HepG2 (cell line): ENCODE measurements around the gene MYH7B. TPM values are rescaled to one million over a fixed set of nuclear protein-coding genes. Genes with fewer than 3 reads are reported as not detected.

ENCODE experiments used
- ATAC-seq: fragments of 200-7000 bp; cut with Tn5 transposase; 3 replicates; pipeline ENCODE4 v1.9.1; 2020; ENCODE audit warnings: mild to moderate bottlenecking, moderate library complexity
- BruUV-seq: library from RNA; stranded (reverse); fragments of 400-500 nt; replicated peaks from 2 replicates; lab custom pipeline; 2021; lab: Mats Ljungman, UMichigan
- CTCF ChIA-PET: fragments of 300-600 bp; formaldehyde crosslinking; extraction: SDS; loops from one replicate; lab custom pipeline; 2021; ENCODE audit warnings: low total read pairs, inconsistent platforms, low intra/inter-chr PET ratio; lab: Yijun Ruan, JAX
- POLR2A ChIA-PET: fragments of 350-600 bp; sonication (Branson Sonifier 250); formaldehyde crosslinking; loops from one replicate; lab custom pipeline; 2020; ENCODE audit warnings: antibody characterized with exemption, inconsistent platforms; lab: Yijun Ruan, JAX
- DNase-seq: peaks from one replicate; pipeline ENCODE4 v3.0.0-alpha.2; 2015; ENCODE audit warnings: low spot score
- FAIRE-seq: peaks from 3 replicates; lab custom pipeline; 2011; peaks lifted over from hg19 to GRCh38; lab: Jason Lieb, UNC
- H2AFZ ChIP-seq: one replicate; pipeline ENCODE4 v1.6.1; 2011; ENCODE audit warnings: low read length, inconsistent platforms
- H3K27ac ChIP-seq: fragments of 300-600 bp; 3 replicates; pipeline ENCODE4 v1.8.0; 2011; ENCODE audit warnings: mixed run types, mild to moderate bottlenecking, mixed read lengths, low read length, inconsistent platforms; ENCODE audit not compliant: insufficient read depth; ENCODE audit errors: extremely low read length
- H3K27me3 ChIP-seq, 2 experiments: fragments of 200-600 bp in 1 of 2; 2 replicates in 1 of 2; 3 replicates in 1 of 2; pipeline versions ENCODE4 v1.6.0 to v1.8.0; 2011; ENCODE audit warnings: low read length in 2 of 2, mild to moderate bottlenecking in 2 of 2, moderate library complexity in 2 of 2, inconsistent platforms in 1 of 2; ENCODE audit not compliant: insufficient read depth in 2 of 2, control insufficient read depth in 1 of 2
- H3K36me3 ChIP-seq, 2 experiments: fragments of 200-600 bp in 1 of 2; replicated peaks in 1 of 2; 2 replicates in 1 of 2; 3 replicates in 1 of 2; pipeline versions ENCODE4 v1.5.1 to v1.8.0; 2011; ENCODE audit warnings: low read length in 2 of 2, inconsistent platforms in 1 of 2; ENCODE audit not compliant: insufficient read depth in 2 of 2, control insufficient read depth in 1 of 2
- H3K4me1 ChIP-seq: 2 replicates; pipeline ENCODE4 v1.5.1; 2012; ENCODE audit warnings: low read length, inconsistent platforms; ENCODE audit not compliant: insufficient read depth
- H3K4me2 ChIP-seq: 2 replicates; pipeline ENCODE4 v1.6.0; 2011; ENCODE audit warnings: low read depth, low read length, inconsistent platforms
- H3K4me3 ChIP-seq, 3 experiments: fragments of 200-600 bp in 1 of 3; sonication (generic), shearing (Covaris generic) in 1 of 3; replicated peaks in 1 of 3; 2 replicates each; pipeline ENCODE4 v1.5.1; 2011 to 2016; ENCODE audit warnings: low read length in 3 of 3, inconsistent platforms in 2 of 3, low read depth in 2 of 3, mild to moderate bottlenecking in 2 of 3, control low read depth in 1 of 3, mixed read lengths in 1 of 3; ENCODE audit not compliant: insufficient read depth in 1 of 3
- H3K79me2 ChIP-seq: one replicate; pipeline ENCODE4 v1.6.1; 2011; ENCODE audit warnings: low read length, inconsistent platforms; ENCODE audit not compliant: insufficient read depth
- H3K9ac ChIP-seq: 2 replicates; pipeline ENCODE4 v1.6.0; 2011; ENCODE audit warnings: mild to moderate bottlenecking, low read depth, low read length, inconsistent platforms; ENCODE audit not compliant: insufficient read depth
- H3K9me3 ChIP-seq: 2 replicates; pipeline ENCODE4 v1.5.1; 2012; ENCODE audit warnings: mild to moderate bottlenecking, low read length
- H4K20me1 ChIP-seq: 2 replicates; pipeline ENCODE4 v1.6.0; 2011; ENCODE audit warnings: inconsistent platforms, mild to moderate bottlenecking, low read length, moderate library complexity; ENCODE audit not compliant: insufficient read depth
- CEBPG ChIP-seq: IDR thresholded peaks from 2 replicates; pipeline ENCODE4 v1.6.1; 2016
- ZNF496 ChIP-seq: sonication (generic); formaldehyde crosslinking; IDR thresholded peaks from 2 replicates; pipeline ENCODE4 v1.8.1; 2023; ENCODE audit warnings: mild to moderate bottlenecking, moderate library complexity, missing genetic modification reagents; ENCODE audit not compliant: insufficient replicate concordance
- ZNF605 ChIP-seq: sonication (generic); formaldehyde crosslinking; IDR thresholded peaks from 2 replicates; pipeline ENCODE4 v1.8.0; 2022; ENCODE audit warnings: mild to moderate bottlenecking, missing genetic modification reagents
- ZNF652 ChIP-seq: IDR thresholded peaks from 2 replicates; pipeline ENCODE4 v1.6.1; 2016; ENCODE audit warnings: low read depth, borderline replicate concordance
- ZNF776 ChIP-seq: sonication (generic); formaldehyde crosslinking; IDR thresholded peaks from 2 replicates; pipeline ENCODE4 v1.4.0; 2020; ENCODE audit warnings: mild to moderate bottlenecking, missing genetic modification reagents
- WGBS: methylation state at CpG from one replicate; pipeline ENCODE4 v1.1.6; 2017; ENCODE audit warnings: low lambda C conversion rate; 5-methylcytosine and 5-hydroxymethylcytosine counted together
- in situ Hi-C: cut with HindIII; loops from 2 replicates; pipeline ENCODE4 v1.10.0; 2017; ENCODE audit warnings: low pct_unique_long_range_greater_than_20kb; ENCODE audit not compliant: extremely low pct_ligation_motif_present
- intact Hi-C: fragments of 100-400 bp; cut with micrococcal nuclease; formaldehyde crosslinking; loops from one replicate; pipeline ENCODE4 v1.10.0; 2022; ENCODE audit not compliant: unreplicated experiment
- polyA plus RNA-seq, 8 experiments: library from polyadenylated mRNA; depleted of rRNA in 3 of 8; stranded (reverse) in 7 of 8; unstranded in 1 of 8; fragments of >200 nt; fragmentation: Illumina TruSeq in 4 of 8; extraction: Trizol in 4 of 8; gene quantifications; 2 replicates each; pipeline versions ENCODE4 v1.2.1 to v1.2.3, GENCODE V29; 2011 to 2016; ENCODE audit warnings: low read depth in 4 of 8, missing spikeins in 1 of 8, mixed read lengths in 1 of 8; ENCODE audit not compliant: insufficient read depth in 1 of 8
- total RNA-seq, 5 experiments: library from RNA; depleted of rRNA; stranded (reverse); fragments of >200 nt; fragmentation: Illumina TruSeq; extraction: Trizol; gene quantifications; 2 replicates each; pipeline ENCODE4 v1.2.3, GENCODE V29; 2016; ENCODE audit warnings: low read depth in 1 of 5
- TF ChIP-seq, protein P1 (sequence below): sonication (generic); formaldehyde crosslinking; IDR thresholded peaks from 2 replicates; pipeline ENCODE4 v1.5.1; 2020; ENCODE audit warnings: missing genetic modification reagents, mild to moderate bottlenecking, borderline replicate concordance

Gene MYH7B
- total and polyA plus RNA-seq, 2 of the 13 experiments (the other 11 are each of a cell fraction or from before 2014, with no cell fraction given) = 0.05 to 0.20 TPM

DNA sequence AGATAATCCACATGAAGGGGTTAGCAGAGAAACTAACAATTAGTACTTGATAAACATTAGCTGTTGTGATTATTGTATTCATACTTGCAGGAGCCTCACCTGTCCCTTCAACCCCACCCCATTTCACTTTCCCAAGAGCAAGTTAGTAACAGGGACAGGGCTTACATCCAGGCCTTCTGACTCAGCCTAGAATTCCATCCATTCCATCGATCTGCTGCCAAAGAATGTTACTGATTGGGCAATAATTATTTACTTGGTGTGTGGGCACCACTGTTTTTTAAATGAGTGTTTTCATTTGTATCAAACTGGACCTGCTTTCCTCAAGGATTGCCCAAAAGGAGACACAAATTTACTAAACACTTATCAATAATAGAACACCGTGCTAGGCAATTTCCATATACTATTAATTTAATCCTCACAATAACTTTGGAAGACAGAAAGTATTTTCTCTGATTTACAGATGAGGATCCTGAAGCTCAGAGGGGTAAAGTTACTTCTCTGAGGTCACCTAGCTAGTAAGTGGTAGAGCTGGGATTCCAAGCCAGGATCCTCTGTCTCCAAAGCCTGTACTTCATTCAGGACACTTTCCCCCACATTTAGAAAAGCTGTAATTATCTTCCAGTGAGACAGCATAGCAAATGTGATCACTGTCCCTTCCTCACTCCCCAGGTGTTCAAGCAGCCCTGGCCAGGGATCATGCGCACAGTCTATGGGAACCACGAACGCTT is 32.9 kb upstream of the MYH7B start (continued):
- TF ChIP-seq ZNF605 (CRISPR knock-in tag) (0 out of 2 replicates have a peak, but pooled peaks have one; percentile 5), ZNF496 (CRISPR knock-in tag) (no peak), ZNF652 (CRISPR knock-in tag) (no peak)
- TF ChIP-seq, protein P1, sequence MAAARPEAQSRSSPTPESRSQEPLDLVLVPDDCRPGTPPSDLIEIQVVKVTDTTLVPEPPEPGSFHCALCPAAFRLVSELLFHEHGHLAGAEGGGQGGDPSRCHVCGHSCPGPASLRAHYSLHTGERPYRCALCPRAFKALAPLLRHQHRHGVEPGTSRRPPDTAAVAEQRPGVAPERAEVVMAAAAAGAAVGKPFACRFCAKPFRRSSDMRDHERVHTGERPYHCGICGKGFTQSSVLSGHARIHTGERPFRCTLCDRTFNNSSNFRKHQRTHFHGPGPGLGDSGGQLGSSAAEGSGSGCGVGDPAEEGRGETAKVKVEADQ (CRISPR knock-in tag) = no peak

DNA sequence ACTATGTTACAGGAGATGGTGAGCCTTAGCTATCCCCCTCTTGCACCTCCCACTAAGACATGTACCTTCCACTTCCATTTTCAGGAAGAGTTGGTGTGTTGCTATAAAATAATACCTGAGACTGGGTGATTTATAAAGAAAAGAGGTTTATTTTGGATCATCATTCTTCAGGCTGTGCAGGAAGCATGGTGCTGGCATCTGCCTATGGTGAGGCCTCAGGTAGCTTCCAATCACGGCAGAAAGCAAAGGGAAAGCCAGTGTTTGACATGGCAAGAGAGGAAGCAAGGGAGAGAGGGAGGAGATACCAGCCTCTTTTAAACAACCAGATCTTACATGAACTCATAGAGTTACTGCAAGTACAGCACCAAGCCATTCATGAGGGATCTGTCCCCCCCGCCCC is 32.3 kb upstream of the MYH7B start:
- Histone ChIP-seq H3K9me3 (no peaks in the 10 kb centered on the region; the same call in 1 of the 2 replicates), H3K4me1 (peaks cover 6% of the 10 kb centered on the region; the same call in 1 of the 2 replicates), H3K27me3 (no peaks in the 10 kb centered on the region), H2AFZ (no peak overlapping the region), H3K9ac (no peak overlapping the region), H3K27ac (no peak overlapping the region), H3K79me2 (no peaks in the 10 kb centered on the region), H3K4me2 (no peak overlapping the region), H3K4me3 (no peak overlapping the region), H3K36me3 (peaks cover 17 to 81% of the 10 kb centered on the region in 2 experiments), H4K20me1 (no peaks in the 10 kb centered on the region)
- in situ Hi-C loops (no loop called here), intact Hi-C loops (no loop called here)
- no peak for FAIRE-seq
- ChIA-PET POLR2A (interaction anchor here (1.3 kb wide), 1 partner anchor 32 kb away, joined by 6 read pairs; the partner anchor contains the start of genes GSS and MYH7B), CTCF (no interaction called here)
- DNase-seq = no peak
- TF ChIP-seq CEBPG (CRISPR knock-in tag) (no peak), ZNF776 (CRISPR knock-in tag) (0 out of 2 replicates have a peak, but pooled peaks have one; percentile 68)
- ATAC-seq = no peak
- 98% methylated on average over 2 of the region's 2 CpGs for WGBS
- BruUV-seq = no TSS peak
